IPS-15b (cell line): ENCODE results near the gene LHFPL2.

Source experiments
- H3K27me3 ChIP-seq: one replicate; pipeline ENCODE4 v1.6.1; 2013; ENCODE audit warnings: low read length; ENCODE audit not compliant: control insufficient read depth, insufficient read depth
- H3K36me3 ChIP-seq: one replicate; pipeline ENCODE4 v1.6.1; 2013; ENCODE audit warnings: low read length; ENCODE audit not compliant: control insufficient read depth, insufficient read depth
- H3K4me1 ChIP-seq: one replicate; pipeline ENCODE4 v1.6.1; 2013; ENCODE audit warnings: mild to moderate bottlenecking, low read length; ENCODE audit not compliant: control insufficient read depth, insufficient read depth
- H3K4me3 ChIP-seq: one replicate; pipeline ENCODE4 v1.5.1; 2013; ENCODE audit warnings: low read depth, low read length
- H3K9ac ChIP-seq: one replicate; pipeline ENCODE4 v1.6.1; 2013; ENCODE audit warnings: low read depth, mild to moderate bottlenecking, low read length
- H3K9me3 ChIP-seq: one replicate; pipeline ENCODE4 v1.6.1; 2013; ENCODE audit warnings: mild to moderate bottlenecking, low read length; ENCODE audit not compliant: control insufficient read depth, insufficient read depth

Gene LHFPL2

GRCh38 chr5:78534905-78535200 lies 113.7 kb downstream of the LHFPL2 start:
- Histone ChIP-seq H3K9me3 (no peaks in the 10 kb centered on the region), H3K4me1 (no peaks in the 10 kb centered on the region), H3K36me3 (no peaks in the 10 kb centered on the region), H3K4me3 (no peak overlapping the region), H3K27me3 (no peaks in the 10 kb centered on the region), H3K9ac (no peak overlapping the region)

GRCh38 chr5:78534148-78534904 lies 114.2 kb downstream of the LHFPL2 start:
- Histone ChIP-seq H3K36me3 (no peaks in the 10 kb centered on the region), H3K27me3 (no peaks in the 10 kb centered on the region), H3K9ac (no peak overlapping the region)

GRCh38 chr5:78533356-78533755 lies 115.2 kb downstream of the LHFPL2 start:
- H3K9ac ChIP-seq: no peak overlapping the region
- no peaks in the 10 kb centered on the region for H3K27me3 ChIP-seq
- H3K4me3 ChIP-seq: no peak overlapping the region
- H3K4me1 ChIP-seq: no peaks in the 10 kb centered on the region
- H3K36me3 ChIP-seq: no peaks in the 10 kb centered on the region
- H3K9me3 ChIP-seq: no peaks in the 10 kb centered on the region

More at GRCh38 chr5:78534148-78534904, 114.2 kb downstream of the LHFPL2 start:
- no peak overlapping the region for H3K4me3 ChIP-seq
- H3K9me3 ChIP-seq: no peaks in the 10 kb centered on the region
- no peaks in the 10 kb centered on the region for H3K4me1 ChIP-seq

GRCh38 chr5:78530342-78531096 lies 118.1 kb downstream of the LHFPL2 start:
- no peak overlapping the region for H3K4me3 ChIP-seq
- no peaks in the 10 kb centered on the region for H3K9me3 ChIP-seq

GRCh38 chr5:78527925-78528324 lies 120.6 kb downstream of the LHFPL2 start:
- Histone ChIP-seq H3K4me3 (no peak overlapping the region), H3K36me3 (no peaks in the 10 kb centered on the region), H3K9ac (no peak overlapping the region), H3K9me3 (no peaks in the 10 kb centered on the region), H3K4me1 (no peaks in the 10 kb centered on the region), H3K27me3 (no peaks in the 10 kb centered on the region)

More at GRCh38 chr5:78530342-78531096, 118.1 kb downstream of the LHFPL2 start:
- Histone ChIP-seq H3K27me3 (no peaks in the 10 kb centered on the region), H3K9ac (no peak overlapping the region), H3K4me1 (no peaks in the 10 kb centered on the region), H3K36me3 (no peaks in the 10 kb centered on the region)

- no peaks in the 10 kb centered on the region for H3K36me3 ChIP-seq
- H3K4me3 ChIP-seq: no peak overlapping the region
- no peaks in the 10 kb centered on the region for H3K9me3 ChIP-seq
- no peaks in the 10 kb centered on the region for H3K4me1 ChIP-seq
- no peaks in the 10 kb centered on the region for H3K27me3 ChIP-seq
- H3K9ac ChIP-seq: no peak overlapping the region
Observed at GRCh38 chr5:78527054-78527859, 121.3 kb downstream of the LHFPL2 start.

GRCh38 chr5:78526049-78526525 lies 122.5 kb downstream of the LHFPL2 start:
- Histone ChIP-seq H3K9ac (no peak overlapping the region), H3K4me3 (no peak overlapping the region), H3K4me1 (no peaks in the 10 kb centered on the region), H3K9me3 (no peaks in the 10 kb centered on the region), H3K36me3 (no peaks in the 10 kb centered on the region), H3K27me3 (no peaks in the 10 kb centered on the region)

- Histone ChIP-seq H3K9me3 (no peaks in the 10 kb centered on the region), H3K27me3 (no peaks in the 10 kb centered on the region), H3K9ac (no peak overlapping the region), H3K36me3 (no peaks in the 10 kb centered on the region), H3K4me3 (no peak overlapping the region), H3K4me1 (no peaks in the 10 kb centered on the region)
Observed at GRCh38 chr5:78523314-78524193, 125.0 kb downstream of the LHFPL2 start.

GRCh38 chr5:78522476-78523260 lies 125.9 kb downstream of the LHFPL2 start:
- no peaks in the 10 kb centered on the region for H3K27me3 ChIP-seq
- H3K9me3 ChIP-seq: no peaks in the 10 kb centered on the region
- no peaks in the 10 kb centered on the region for H3K36me3 ChIP-seq
- no peak overlapping the region for H3K4me3 ChIP-seq
- no peak overlapping the region for H3K9ac ChIP-seq
- no peaks in the 10 kb centered on the region for H3K4me1 ChIP-seq

- H3K9me3 ChIP-seq: no peaks in the 10 kb centered on the region
- no peak overlapping the region for H3K4me3 ChIP-seq
- no peak overlapping the region for H3K9ac ChIP-seq
- H3K36me3 ChIP-seq: no peaks in the 10 kb centered on the region
- no peaks in the 10 kb centered on the region for H3K27me3 ChIP-seq
- H3K4me1 ChIP-seq: no peaks in the 10 kb centered on the region
Observed at GRCh38 chr5:78521455-78521854, 127.1 kb downstream of the LHFPL2 start.
